ENCODE results near the gene CTRL.
"Not testable (repeated sequence)": the region's sequence is repeated elsewhere in the genome, so short reads cannot be mapped to it uniquely, and the experiment has no call there.

The CTRL gene
- 0.44 to 2.0 (median 1.5) reads per million in 4 experiments for total RNA-seq

DNA sequence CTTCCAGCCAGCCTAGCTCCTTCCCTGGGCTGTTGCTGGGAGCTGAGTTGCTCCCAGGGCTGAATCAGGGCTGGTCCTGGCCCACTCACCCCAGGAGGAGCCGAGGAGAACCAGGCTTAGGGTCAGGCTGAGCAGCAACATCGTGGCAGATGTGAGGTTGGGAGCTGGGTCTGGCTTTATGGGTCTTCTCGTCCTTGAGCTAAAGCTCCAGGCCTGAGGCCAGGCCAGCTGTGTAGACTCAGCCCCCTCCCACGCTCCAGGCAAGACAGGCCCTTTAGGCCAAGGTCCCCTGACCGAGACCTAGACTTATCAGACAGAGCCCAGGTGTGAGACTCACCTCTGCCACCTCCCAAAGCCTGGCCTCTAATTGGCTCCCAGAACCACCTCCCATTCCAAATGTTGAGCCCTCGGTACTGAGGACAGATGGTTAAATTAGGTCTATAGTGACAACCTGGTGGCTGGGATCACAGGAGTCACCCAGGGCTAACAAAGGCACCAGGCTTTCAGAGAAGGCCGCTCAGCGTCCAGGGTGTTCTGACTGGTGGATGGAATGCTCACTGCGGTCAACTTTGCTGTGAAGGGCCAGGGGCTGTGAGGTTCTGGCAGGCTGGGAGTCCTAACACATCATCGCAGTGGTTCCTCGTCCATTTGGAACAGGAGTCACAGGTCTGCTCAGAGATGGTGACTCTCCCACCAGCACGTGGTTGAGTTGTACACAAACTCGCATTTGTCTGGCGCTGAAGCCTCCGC lies at the start of gene CTRL:
CTRL (minus strand) TSS at position 151 of the 750 bp plus-strand sequence; CDS start at position 141, 10 bp downstream.
- DNase-seq = no peak

DNA sequence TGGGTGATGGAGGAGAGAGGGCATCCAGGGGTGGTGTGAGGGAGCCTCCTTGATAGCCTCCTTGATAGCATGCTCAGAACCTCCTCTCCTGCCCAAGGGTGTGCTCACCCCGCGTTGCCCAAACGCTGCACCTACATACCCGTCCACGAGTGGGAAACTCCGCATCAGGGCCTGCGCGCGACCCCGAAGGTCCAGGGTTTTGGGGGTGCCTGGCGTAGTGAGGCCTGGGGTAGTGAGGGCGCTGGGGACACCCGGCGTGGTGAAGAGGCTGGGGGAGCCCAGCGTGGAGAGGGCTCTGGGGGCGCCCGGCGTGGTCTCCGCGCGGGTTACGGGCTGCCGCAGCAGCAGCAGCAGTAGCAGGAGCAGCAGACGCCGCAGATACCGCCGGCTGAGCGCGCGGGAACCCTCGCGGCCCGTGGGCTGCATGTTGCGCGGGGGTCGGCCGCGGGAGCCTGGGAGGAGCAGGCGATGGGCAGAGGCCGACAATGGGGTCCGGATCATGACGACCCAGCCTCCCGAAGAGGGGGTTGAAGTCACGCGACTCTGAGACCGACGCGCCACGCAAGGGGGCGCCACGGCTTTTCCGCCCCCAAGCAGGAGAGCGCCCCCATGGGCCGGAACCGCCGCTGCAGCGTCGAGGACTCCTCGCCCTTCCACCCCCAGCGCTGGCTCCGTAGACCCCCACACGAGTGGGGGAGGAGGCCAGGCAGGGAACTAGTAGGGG lies 48.5 kb upstream of the CTRL start, which contains the start of gene DPEP3:
DPEP3 (minus strand) TSS at position 545 of the 724 bp plus-strand sequence; CDS start at position 426, 119 bp downstream.
- DNase-seq = no peak

DNA sequence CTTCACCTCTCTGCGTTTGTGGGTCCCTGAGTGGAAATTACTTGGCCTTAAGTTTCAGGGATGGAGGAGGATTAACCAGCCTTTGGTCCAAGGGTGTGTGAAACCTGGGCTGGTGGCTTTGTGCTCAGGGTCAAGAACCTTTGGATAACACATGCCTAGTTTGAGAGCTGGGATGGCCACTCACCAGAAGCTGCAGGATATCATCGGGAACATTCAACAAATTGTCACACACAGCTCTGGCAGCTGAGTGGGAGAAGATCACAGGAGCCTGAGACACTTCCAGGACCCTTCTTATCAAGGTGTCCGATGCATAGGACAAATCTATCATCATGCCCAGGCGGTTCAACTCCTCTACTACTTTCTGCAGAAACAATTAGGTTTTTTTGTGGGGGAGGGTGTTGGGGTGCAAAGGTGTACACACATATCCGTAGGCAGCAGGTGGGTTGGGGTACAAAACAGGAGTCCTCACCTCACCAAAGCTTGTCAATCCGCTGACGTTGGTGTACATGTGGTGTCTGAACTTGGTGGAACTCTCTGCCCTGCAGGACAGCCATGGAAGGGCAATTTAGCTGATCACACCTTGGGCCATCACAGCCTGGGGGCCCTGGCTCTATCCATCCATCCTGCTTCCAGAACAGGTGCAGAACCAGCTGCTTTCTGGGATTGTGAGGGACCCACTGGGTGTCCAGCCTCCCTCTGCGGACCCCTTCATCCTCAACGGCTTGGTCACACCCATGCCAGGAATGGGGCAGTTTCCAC lies 46.0 kb upstream of the CTRL start:
- no peak for DNase-seq

DNA sequence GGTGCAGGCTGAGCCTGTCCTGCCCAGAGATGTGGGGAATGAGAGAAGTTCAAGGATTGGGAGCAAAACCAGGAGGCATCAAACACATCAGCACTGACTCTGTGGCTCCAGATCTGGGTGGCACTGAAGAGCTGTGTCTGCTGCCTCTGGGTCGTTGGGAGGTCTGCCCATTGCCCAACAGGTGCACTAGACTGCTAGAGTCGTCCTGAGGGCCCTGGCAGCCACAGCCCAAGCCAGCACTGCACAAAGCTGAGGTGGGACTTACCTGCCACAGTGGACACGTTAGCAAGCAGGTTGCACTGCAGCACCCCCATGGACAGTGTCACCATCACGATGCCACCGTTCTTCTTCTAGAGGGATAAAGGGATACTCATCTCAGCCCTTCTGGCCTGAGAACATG lies 45.3 kb upstream of the CTRL start:
- no peak for DNase-seq

DNA sequence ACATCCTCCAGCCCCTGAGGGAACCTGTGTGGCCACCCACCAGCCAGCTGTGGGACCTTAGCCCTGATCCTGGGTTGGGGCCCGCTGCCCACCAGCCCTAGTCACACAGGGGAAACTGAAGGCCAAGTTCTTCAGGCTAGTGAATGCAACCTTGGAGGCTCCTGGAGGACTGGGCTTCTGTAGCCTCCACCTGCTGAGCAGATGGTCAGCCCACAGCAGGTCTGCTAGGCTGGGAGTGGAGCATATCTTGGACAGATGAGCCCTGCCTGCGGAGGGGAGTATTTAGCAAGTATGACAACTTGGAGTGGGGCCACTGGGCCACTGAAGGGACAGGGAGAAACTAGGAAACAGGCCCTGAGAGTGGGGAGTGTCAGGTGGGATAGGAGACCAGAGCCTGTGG lies 44.5 kb upstream of the CTRL start:
- DNase-seq = no peak

DNA sequence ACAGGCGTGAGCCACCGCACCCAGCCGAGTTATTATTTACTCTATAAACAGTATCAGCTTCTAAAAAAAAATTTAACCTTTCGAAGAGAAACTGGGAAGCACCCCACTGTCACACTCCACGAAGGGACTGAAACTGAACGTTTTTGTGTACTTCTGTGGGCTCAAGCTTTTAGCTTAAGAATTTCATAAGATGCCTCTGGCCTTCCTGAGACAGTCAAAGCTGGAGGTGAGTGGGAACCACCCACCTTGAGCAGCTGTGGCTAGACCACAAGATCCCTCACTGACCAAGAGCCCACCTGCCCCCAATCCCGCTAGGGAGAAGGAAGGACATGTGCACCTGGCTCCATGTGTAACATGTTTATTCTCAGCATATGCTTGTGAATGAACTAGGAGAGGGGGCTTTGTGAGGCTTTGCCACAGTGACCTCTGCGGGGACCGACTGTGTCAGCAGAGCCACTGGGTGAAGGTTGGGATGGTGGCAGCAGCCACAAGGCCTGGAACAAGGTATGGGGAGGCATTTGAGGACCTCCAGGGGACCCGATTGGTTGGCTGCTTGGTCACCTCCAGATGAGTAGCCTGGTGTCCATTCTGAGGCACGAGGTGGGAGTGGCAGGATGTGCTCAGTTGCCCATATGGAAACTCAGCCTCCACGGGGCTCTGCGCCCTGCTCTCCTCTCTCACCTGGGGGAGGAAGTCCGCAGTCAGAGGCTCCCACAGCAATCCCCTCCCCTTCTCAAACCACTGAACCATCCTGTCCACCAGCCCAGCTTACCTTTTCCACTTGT lies 43.9 kb upstream of the CTRL start:
- no peak for DNase-seq

DNA sequence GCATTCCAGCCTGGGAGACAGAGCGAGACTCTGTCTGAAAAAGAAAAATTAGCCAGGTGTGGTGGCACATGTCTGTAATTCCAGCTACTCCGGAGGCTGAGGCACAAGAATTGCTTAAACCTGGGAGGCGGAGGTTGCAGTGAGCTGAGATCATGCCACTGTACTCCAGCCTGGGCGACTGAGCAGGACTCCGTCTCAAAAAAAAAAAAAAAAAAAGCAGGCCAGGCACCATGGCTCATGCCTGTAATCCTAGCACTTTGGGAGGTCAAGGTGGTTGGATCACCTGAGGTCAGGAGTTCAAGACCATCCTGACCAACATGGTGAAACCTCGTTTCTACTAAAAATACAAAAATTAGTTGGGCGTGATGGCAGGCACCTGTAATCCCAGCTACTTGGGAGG lies 40.6 kb upstream of the CTRL start:
- not testable (repeated sequence) for DNase-seq

DNA sequence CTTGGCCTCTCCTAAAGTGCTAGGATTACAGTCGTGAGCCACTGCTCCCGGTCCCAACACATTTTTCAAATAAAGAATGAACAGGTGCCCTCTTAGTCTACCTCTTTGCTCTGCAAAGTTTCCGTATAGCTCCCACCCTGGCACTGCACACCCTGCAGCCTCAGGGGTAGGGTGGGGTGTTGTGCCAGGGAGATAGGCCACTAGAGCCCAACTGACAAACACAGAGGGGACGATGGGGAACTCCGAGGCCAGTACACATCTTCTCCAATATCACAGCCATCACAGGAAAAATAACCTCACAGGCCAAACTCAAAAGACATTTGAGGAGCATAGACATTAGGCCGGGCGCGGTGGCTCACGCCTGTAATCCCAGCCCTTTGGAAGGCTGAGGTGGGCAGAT lies 39.4 kb upstream of the CTRL start:
- no peak for DNase-seq

DNA sequence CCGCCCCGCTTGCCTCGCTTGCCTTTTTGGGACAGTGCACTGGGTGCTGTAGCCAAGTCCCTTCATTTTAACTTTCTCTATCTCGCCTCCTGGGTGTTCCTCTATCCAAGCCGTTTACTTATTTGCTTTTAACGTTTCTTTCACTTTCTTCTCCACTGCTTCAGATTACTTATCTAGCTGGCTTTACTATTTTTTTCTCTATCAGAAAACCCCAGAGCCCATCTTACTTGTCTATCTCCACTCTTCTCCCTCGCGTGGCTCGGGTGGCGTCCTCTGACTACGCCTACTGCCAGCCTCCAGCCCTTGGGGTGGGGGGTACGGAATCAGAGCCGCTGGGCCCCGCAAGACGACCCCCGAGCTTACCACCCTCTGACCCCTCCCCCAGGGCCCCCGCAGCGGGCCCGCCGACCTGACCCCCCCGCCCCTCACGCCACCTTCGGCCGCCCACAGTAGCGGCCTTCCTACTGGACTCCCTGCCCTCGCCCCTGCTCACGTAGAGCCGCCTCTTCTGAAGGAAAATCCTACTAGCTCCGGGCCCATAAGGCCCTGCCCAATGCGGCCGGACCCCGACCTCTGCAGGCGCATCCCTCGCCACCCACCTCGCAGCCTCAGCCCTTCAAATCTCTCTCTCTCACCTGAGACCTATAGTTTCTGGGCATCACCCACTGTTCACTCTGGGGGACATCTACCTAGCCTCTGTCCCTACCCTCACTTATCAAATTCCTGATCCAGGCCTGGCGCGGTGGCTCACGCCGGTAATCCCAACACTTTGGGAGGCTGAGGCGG lies 37.8 kb upstream of the CTRL start:
- no peak for DNase-seq

DNA sequence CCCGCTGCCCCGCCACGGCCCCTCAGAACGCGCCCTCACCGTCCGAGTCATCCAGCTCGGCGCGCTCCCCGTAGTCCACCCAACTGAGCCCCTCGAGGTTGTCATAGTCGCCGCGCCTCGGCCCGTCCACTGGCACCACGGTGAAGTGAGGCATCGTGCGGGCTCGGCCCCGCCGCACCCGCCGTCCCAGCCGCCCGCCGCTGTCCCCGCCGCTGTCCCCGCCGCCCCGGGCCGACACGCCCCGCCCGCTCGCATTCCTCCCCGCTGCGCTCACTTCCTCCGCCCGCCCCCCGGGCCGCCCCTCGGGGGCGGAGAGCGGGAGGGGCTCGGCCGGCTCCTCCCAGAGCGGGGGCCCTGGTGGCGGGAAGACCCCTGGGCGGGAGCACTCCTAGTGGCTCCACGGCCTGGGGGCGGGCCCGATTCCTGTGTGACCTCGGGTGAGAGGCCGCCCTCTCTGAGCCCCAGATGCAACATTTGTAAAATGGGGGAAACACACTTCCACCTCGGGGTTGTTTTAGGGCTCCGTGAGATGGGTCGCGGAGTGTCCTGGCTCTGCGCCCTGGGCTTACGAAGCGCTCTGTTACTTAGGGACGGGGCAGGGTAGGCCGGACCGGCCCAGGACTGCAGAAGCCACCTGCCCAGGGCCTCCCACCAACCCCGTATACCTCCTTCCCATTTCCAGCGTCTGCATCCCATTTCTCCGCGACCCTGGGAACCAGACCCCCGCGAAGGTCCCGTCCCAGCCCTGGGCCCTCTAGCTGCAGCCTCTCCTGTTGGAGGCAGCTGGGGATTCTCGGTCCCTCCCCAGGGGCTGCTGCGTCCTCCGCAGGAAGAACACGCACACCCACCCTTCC lies 37.0 kb upstream of the CTRL start, which contains the start of gene SLC12A4:
SLC12A4 (minus strand) TSS at position 238 of the 854 bp plus-strand sequence; CDS start at position 154, 84 bp downstream.
- DNase-seq = peak; percentile 87

DNA sequence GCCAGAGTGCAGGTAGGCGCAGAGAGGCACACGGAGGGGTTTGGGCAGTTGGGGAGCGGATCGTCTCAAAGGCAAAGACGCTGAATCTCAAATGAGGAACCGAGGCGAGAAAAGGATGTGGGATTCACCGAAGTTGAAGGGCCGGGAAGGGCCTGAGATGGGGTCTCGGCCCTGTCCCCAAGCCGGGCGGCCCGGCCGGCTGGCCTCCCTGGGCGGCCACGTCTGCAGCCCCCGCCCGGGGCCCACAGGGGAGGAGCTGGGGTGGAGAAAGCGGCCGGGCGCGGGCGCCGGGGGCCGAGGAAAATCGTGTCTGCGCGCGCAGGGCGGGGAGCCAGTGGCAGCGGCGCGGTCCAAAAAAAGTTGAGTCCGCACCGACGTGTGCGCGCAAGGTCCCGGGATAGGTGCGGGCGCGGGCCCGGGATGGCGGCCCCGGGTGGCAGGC lies 36.3 kb upstream of the CTRL start:
- DNase-seq = no peak

DNA sequence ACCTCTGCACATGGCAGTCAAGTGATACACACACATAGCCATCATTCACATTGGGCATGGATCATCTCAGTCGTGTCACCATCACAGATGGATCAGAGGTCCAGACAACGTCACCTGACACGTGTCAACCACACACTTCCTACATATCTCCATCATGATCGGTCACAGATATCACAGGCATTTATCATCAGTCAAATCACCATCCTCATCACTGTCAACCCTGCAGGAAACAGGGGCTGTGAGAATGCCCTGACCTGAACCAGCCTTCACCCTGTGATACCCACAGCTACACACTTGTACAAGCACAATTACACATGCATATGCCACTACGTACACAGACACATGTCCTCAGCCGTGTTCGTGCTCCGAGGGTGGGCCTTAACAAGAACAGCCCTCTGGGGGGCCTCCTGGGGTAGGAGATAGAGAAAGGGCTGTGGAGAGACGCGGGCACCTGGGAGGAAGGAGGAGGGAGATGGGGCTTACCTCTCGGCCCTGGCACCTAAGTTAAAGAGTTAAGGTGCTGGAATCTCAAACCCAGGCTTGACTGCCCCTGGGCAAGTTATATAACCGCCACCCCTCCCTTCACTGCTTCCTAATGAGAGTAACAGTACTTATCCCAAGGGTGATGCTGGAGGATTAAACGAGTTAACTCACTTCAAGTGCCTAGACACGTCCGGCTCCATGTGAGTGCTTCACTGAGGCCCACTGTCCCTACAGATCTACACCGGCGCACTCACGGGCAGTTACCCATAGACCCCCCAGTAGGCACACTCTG lies 35.7 kb upstream of the CTRL start:
- DNase-seq = no peak

DNA sequence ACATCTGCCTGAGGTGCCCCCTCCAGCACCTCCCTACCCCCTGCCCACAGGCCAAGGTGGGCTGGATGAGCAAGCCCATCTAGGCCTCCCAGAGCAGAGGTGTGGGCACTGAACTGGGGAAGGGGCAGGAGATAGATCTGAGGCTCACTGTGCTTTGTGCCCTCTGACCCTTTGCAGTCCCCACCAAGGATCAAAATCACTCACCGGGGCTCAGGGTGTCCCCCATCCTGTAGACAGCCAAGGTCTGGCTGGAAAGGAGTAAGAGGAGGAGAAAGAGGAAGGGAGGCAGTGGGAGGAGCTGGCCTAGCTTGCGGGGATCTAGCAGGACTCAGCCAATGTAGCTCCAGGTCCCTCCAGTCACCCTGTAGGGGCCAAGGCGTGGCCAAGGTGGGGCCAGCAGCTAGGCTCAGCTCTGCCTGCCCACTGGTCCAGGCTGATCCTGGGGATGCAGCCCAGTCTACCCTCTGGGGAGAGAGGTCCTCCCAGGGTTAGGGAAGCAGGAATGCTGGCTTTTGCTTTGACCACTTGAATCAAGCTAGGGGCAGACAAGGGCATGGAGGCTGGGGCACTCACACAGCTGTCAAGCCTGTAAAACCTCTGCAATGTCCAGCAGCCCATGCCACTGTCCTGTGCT lies 35.0 kb upstream of the CTRL start:
- no peak for DNase-seq

DNA sequence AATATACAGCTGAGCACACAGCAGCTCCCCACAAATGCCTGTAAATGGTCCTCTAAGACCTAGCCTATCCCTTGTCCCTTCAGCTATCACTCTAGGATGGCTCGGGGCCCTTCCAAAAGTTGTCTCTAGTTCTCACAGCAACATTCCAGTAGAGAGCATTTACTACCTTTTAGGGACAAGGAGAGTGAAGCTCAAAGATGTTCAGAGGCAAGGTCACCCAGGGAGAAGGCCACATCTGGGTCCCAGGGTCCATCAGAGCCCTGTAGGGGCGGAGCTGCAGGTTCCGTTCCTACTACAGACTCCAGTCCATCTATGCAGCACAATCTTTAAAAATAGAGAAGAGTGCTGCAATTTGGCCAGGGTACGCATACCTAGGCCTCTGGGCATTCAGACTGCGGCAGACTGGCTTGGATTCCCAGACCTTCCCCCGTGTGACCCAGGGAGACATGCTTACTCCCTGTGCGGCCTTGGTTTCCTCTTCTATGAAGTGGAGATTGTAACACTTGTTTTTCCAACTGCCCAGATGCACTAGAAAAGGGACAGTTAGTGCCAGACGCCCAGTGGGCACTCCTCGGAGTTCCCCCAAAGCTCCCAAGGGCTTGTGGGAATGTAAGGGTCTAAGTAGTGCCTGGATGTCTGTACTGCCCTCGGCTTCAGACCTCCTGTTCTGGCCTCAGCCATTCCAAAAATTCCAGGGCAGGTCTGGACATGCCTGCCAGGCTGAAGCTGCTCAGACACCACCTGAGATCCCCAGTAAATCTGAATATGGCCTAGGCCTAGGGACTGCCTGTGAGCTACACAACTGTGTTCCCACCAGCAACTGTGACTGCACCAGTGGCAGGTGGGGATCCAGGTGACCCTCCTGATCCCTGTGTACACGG lies 34.2 kb upstream of the CTRL start:
- DNase-seq = no peak

DNA sequence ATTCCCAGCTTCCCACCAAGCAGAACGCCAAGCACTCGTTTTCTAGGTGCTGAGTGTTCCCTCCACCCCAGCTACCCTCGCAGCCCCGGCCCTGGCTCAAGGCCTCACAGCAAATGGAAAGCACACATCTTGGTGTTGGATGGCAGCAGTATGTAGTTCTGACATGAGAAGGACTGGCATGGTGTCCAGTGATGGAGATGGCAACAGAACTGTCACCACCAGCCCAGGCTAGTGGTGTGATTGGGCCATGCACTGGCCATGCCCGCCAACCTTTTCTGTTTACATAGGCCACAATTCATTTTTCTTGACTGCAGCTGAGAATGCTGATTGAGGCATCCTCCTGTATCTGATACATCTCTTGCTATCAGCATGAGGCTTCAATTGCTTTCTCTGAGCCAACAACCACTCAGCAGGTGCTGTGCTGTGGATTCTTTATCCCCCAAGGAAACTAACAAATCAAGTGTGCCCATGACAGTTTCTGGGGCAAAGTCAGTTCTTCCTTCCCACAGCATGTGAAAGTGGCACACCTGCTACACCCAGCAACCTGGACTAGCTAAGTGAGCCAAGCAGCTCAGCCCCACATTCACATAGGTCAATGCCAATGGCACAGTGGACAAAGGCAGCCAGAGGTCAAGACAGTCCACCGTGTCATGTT lies 32.9 kb upstream of the CTRL start:
- no peak for DNase-seq

DNA sequence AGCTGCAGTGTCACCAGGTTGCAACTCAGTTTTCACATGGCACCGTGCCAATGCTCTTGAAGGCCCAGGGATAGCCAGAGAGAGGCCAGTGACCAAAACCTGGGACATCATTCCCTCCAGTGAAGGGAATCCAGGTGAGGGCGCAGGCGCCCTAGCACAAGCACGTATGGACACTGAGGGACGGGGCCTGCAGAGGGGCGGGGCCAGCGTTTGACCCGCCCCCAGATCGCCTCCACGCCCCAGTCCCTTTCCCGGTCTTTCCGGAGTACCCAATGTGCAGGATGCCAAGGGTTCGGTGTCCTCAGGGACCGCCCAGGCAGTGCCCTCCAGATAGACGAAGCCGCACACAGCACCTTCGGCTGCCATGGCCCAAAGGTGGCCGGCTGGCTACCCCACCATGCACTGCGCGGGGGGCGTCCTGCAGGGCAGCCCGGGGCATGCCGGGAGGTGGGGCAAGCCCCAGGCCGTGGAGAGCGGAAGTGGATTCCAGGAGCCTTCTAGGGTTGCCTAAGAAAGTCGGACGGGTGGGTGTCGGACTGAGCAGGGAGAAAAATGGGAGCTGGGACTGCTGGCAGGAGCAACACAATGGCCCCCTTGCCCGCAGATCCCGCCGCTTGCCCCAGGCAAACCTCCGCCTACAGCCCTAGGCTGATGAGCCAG lies 32.1 kb upstream of the CTRL start:
- DNase-seq = no peak

DNA sequence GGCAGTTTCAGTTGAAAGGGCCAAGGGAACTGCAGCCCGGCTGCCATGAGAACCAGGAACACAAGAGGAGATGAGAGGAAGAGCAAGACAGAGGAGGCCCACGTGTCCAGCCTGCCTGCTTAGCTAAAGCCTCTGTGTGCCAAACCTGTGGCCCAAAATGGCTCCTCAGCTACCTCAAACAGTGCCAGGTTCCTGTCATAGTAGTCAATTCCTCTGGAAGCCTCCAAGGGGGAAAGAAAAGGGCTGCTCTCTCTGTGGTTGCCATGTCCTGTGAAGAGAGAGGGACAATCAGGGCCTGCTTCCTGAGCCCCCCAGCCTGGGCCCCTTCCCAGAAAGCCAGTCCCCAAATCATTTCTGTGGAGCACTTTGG lies 31.6 kb upstream of the CTRL start:
- no peak for DNase-seq
